NCI-H460 (cell line): ENCODE measurements around the gene AKR1C2. TPM values are rescaled to one million over a fixed set of nuclear protein-coding genes. Genes with fewer than 3 reads are reported as not detected.
"Not testable (repeated sequence)": the region's sequence is repeated elsewhere in the genome, so short reads cannot be mapped to it uniquely, and the experiment has no call there.

Experiments
- DNase-seq: peaks from one replicate; pipeline ENCODE4 v3.0.0-alpha.2; 2016; ENCODE audit warnings: low read depth; ENCODE audit errors: extremely low read depth
- polyA plus RNA-seq: library from polyadenylated mRNA; depleted of rRNA; stranded (reverse); fragments of >200 nt; gene quantifications from 2 replicates; pipeline ENCODE4 v1.2.3, GENCODE V29; 2014; cell fraction: nucleus; rRNA removed
- total RNA-seq: library from RNA; depleted of rRNA; stranded (reverse); fragments of >200 nt; shearing (Covaris generic); gene quantifications from 2 replicates; pipeline ENCODE4 v1.2.3, GENCODE V29; 2014; rRNA removed

The AKR1C2 gene
- 727 and 823 TPM in 2 replicates for total RNA-seq
- polyA plus RNA-seq: 1,021 and 1,066 TPM in 2 replicates

DNA sequence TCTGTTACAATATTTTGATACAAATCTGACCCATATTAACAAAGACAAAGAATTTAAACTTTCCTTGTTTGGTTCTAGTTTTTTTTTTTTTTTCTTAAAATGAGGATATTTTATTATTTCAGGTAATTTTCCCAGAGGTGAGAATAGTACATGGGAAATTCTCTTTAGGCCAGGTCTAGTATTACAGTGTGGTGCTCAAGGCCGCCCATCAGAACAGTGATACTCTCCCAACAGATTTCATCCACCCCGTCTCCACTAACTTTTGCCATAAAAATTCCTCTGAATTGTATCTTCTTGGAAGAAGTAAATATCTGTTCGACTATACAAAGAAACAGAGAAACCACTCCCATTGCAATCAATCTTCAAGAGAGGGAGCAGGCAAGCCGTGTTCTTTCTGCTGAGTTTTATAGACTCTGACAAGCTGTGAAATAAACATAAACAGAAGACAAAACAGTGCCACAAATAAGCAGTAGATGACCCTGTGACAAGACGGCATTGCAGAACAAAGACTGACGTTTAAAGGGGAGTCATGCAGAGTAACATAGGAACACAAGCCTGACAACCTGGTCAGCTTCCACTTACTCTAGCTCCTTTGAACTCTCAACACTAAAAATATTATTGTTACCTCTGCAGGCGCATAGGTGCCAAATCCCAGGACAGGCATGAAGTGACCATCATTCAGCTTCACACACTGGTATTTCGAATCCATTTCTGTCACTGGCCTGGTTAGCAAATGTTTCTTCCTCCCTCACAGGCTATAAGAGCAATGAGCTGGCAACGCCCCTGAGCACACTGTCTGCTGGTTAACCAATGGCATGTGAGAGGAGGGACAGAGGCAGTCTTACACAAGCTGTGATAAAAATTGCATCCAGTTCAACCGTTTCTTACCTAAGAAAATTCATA is at the start of gene AKR1C2:
AKR1C2 (minus strand) TSS at position 731 of the 903 bp plus-strand sequence; CDS start at position 709, 22 bp downstream.
- DNase-seq: not testable (repeated sequence)

DNA sequence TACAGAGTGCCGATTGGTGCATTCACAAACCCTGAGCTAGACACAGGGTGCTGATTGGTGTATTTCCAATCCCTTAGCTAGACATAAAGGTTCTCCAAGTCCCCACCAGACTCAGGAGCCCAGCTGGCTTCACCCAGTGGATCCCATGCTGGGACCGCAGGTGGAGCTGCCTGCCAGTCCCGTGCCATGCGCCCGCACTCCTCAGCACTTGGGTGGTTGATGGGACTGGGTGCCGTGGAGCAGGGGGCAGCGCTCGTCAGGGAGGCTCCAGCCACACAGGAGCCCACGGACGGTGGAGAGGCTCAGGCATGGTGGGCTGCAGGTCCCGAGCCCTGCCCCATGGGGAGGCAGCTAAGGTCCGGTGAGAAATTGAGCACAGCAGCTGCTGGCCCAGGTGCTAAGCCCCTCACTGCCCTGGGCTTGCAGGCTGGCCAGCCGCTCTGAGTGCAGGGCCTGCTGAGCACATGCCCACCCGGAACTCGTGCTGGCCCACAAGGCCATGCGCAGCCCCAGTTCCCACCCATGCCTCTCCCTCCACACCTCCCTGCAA is 49.4 kb upstream of the AKR1C2 start:
- DNase-seq: not testable (repeated sequence)

DNA sequence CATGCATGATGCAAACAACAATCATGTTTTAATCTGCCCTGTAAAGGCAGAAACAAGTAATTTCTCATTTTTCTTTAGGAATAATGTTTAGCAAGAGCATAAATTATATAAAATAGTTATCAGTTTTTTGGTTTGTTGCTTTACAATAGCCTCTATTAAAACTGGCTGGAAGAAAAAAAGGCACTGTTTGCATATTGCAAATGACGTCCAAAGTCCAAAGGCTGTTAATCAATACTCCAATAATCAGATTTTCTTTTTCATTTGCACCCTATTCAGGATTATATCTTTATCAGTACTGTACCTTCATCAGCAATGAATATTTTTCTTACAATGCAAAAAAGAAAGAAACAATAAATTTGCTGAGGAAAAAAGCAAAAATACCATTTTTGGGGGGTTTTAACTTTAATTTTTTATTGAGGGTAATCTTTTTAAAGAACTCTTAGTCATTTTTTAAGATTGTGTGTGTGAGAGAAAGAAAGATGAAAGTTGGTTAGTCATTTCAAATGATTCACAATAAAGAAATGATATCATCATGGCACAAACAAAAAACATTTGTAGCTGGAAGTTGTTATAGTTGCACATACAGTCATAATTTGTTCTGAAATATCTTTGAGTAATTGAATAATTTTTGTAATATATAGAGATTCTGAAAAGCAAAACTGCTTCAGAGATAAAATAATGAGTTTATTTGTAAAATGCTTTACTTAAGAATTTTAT is 44.4 kb upstream of the AKR1C2 start:
- no peak for DNase-seq

DNA sequence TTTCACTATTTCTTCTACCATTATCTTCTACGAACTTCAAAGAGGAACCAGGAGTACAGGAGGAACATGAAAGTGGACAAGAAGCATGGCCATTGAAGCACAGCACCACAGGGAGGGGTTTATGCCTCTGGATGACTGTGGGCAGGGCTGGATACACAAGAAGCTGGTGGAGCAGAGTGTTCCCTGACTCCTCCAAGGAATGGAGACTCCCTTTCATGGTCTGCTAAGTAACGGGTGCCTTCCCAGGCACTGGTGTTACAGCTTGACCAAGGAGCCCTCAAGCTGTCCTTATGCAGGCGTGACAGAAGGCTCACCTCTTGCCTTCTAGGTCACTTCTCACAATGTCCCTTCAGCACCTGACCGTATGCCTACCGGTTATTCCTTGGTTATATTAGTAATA is 43.4 kb upstream of the AKR1C2 start:
- not testable (repeated sequence) for DNase-seq

DNA sequence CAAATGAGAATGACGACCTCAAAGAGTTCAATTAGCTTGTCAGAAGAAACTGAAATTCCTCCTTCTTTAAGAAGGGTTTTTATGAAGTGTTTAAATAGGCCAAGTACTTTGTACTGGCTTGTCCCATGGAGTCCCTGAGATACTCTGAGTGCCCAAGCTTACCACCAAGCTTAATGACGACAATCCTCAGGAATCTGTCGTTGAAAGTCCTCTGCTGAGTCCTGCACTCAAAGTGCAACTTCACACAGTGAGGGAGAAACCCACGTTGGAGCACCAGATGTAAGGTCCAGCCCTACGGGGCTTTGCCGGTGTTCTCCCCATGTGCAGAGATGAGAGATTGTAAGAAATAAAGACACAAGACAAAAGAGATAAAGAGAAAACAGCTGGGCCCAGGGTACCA is 42.8 kb upstream of the AKR1C2 start:
- no peak for DNase-seq

DNA sequence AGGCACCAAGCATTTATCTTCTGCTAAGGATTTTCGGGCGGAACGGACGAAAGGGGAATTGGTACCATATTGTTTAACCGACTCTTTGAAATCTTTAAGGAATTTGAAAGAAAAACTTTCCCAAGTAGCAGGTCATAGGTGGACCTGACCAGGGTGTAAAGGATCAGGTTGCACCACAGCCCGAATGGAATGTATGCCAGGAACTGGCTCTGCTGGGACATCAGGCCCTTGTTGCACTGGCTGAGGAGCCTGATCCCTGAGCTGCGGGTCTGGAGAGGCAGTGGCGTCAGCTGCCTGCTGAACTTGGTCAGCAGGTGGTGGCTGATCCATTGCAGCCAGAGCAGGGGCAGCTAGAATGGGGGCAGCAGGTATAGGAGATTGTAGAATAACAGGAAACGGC is 41.4 kb upstream of the AKR1C2 start:
- no peak for DNase-seq

DNA sequence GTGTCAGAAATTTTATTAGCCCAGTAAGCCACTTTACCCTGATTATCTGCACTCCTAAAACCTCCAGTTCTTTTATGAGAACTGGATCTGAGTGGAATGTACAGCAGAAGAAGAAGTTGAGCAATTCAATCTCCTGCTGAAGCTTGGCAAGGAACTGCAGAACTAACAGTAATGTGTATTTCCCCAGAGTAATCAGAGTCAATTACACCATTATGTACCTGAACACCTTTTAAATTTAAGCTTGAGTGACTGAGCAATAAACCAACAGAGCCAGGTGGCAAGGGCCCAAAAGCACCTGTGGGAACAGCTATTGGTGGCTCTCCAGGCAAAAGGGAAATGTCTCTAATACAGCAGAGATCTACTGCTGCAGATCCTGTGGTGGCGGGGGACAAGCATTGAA is 40.1 kb upstream of the AKR1C2 start:
- no peak for DNase-seq

DNA sequence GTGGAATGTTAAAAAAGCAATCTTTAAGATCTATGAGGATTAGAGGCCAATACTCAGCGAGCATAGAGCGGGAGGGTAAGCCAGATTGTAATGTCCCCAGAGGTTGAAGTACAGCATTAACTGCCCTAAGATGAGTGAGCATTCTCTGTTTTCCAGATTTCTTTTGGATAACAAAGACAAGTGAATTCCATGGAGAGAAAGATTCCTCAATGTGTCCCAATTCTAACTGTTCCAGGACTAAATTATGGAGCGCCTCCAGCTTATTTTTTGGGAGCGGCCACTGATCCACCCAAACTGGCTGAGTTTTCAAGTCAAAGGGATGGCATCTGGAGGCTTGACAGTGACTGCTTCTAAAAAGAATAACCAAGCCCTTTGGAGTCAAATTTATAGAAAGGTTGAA is 39.3 kb upstream of the AKR1C2 start:
- DNase-seq: no peak

DNA sequence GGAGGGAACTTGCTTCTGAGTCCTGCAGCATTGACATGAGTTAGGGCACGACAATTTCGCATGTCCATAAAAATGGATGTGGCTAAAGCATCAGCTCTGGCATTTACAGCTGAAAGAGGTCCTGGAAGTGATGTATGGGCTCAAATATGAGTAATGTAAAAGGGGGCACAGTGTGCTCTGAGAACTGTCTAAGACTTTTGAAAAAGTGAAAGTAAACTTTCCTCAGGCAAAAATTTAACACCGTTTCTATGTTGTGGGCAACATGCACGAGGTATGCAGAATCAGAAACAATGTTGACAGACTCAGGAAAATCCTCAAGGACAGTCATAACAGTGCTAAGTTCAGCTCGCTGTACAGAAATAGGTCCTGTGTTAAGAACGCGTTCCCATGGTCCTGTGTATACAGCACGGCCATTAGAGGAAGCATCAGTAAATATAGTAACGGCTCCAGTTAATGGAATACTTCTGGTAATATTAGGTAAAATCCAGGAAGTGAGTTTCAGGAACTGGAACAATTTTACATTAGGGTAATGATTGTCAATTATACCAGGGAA is 37.9 kb upstream of the AKR1C2 start:
- DNase-seq: no peak

DNA sequence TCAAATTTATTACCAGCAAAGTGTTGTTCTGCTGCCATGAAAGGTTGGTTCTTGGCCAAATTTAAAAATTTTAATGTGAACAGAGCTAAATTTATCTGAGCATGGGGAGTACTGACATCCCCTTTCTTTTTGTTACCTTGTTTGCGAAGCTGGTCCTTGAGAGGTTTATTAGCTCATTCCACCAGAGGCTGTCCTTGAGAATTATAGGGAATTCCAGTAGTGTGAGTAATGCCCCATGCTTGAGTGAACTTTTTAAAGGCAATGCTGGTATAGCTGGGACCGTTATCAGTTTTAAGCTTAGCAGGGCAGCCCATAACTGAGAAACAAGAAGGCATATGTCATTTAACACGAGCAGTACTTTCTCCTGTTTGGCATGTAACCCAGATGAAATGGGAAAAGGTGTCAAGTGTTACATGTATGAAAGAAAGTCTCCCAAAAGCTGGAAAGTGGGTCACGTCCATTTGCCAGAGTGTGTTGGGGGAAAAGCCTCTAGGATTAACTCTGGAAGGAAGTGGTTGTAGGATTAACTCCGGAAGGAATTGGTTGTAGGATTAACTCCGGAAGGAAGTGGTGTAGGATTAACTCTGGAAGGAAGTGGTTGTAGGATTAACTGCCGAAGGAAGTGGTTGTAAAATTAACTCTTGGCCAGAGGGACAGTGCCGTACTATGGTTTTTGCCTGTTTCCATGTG is 37.3 kb upstream of the AKR1C2 start:
- DNase-seq: no peak

DNA sequence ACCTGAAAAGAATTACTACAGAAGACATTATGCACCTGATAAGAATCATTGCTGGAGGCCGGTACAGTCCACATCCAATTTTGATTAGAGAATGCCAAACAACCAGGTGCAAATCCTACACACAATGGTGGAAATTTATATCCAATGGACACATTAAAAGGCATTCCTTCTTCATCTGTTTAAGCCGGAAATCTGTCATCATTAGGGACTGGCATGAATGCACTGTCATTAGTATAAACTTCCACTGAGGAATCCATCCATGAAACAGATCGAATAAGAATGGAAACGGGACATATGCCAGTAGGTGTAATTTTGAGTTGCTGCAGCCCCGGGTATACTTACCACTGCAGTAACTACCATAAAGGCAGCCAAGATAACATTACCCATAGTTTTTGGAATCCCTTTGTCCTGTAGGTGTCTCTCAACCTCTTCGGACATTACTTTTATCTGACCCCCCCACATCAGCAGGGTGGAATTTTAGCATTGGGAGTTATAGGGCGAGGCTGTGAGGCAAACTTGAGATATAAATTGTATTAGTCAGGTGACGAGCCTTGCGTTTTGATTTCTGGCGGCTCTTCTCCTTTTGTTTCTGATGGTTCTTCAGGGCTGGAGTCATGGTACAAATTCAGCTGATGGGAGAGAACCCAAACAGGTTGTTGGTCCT is 36.5 kb upstream of the AKR1C2 start:
- no peak for DNase-seq

DNA sequence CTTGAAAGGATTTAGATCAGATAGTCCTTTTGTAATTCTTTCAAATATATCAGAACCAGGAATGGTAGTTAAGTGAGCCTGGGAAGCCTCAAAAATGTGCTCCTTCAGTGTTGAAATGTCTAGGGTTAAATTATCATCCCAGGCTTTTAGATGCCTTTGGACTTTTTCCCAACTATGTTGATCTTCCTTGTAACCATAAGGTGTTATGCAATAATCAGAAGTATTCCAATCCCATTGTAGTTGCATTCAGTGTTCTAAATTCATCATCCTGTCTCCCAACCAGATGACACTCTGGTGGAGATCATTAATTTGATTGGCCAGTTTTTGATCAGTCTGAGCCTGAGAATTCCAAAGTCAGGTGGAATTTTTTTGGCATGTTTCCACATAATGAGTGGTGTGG is 35.1 kb upstream of the AKR1C2 start:
- no peak for DNase-seq

DNA sequence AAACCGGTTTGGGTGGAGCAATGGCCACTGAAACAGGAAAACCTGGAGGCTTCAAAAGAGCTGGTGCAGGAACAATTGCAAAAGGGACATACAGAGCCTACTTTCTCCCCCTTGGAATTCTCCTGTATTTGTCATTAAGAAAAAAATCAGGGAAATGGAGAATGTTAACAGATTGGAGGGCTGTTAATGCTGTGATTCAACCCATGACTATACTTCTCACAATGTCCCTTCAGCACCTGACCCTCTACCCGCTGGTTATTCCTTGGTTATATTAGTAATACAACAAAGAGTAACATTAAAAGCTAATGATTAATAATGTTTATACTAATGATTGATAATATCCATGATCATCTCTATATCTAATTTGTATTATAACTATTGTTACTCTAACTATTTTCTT is 34.4 kb upstream of the AKR1C2 start:
- DNase-seq: no peak

DNA sequence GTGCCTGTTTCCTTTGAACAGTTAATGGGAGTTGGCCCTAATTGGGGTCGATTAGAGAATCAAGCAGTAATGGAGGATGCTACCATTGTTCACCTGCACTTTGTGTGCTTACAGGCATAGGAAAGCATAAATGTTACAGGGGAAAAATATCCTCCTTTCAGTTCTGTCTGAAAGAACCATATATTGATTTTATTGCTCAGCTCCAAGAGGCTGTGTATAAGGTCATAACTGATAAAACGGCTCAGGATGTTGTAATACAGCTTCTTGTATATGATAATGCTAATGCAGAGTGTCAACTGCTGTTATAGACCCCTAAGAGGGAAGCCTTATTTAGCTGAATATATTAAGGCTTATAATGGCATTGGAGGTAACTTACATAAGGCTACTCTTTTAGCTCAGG is 32.9 kb upstream of the AKR1C2 start:
- no peak for DNase-seq

DNA sequence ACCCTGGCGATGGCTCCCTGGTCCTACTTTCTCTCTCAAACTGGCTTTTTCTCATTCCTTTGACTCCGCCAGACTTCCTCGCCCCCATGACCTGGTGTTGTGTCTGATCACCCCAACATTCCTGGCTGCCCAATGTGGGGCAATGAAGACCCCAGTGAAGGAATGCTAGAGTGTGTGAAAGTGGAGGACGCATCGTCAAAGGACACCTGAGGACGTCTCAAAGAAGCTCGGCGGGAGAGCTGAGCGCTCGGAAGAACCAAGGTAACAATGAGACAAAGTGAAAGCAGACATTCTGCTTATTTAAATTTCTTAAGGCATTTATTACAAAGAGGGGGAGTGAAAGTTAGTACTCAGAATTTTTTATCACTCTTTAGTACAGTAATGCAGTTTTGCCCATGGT is 31.7 kb upstream of the AKR1C2 start:
- no peak for DNase-seq

DNA sequence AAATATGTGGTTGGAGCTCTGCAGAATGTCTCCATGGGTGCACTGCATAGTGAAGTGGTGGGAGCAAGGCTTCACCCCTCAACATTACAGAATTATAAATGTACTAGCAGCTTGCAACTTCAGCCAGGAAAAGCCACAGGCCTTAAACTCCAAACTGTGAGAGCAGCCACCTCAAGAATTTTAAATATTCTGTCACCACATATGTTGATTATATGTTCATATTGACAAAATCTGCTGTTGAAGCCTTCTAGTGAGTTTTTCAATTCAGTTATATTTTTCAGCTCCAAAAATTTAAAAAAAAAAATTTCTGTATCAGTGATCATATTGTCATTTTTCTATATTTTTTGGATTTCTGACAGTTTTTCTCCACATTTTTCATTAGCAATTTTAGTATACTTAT is 30.9 kb upstream of the AKR1C2 start:
- DNase-seq: no peak

DNA sequence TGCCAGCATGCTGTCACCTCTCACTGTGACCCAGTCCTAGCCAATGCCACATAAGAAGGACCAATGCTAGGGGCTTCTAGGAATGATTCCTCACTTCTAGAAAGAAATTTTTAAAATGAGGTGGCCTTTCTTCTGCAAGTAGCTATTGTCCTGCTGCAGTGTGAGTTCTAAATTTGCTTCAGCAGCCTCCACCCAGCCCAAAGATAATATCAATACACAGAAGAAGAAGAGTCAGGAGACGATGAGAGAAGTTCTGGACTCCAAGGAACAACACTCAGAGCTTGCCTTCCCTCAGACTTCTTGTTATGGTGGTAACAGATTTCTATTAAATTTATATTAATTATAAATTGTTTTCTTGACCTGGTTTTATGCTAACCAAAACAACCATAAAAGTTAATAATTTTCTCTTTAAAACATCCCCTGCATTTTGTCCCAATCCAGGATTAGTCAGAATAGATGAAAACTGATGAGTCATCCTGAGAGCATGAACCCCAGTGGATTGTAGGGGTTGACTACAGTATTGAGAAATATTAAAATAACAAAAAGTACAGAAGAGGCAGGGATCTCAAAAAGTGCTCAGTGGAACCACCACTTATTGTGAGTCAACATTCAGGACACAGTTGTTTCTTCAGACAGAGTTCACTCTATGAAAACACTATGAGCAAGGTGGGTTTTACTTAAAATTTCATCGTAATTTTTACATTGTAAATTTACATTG is 29.6 kb upstream of the AKR1C2 start:
- peak; percentile 30 for DNase-seq

DNA sequence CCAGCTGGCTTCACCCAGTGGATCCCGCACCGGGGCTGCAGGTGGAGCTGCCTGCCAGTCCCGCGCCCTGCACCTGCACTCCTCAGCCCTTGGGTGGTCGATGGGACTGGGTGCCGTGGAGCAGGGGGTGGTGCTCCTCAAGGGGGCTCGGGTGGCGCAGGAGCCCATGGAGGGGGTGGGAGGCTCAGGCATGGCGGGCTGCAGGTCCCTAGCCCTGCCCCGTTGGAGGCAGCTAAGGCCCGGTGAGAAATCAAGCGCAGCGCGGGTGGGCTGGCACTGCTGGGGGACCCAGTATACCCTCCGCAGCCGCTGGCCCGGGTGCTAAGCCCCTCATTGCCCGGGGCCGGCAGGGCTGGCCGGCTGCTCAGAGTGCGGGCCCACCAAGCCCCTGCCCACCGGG is 28.8 kb upstream of the AKR1C2 start:
- not testable (repeated sequence) for DNase-seq

DNA sequence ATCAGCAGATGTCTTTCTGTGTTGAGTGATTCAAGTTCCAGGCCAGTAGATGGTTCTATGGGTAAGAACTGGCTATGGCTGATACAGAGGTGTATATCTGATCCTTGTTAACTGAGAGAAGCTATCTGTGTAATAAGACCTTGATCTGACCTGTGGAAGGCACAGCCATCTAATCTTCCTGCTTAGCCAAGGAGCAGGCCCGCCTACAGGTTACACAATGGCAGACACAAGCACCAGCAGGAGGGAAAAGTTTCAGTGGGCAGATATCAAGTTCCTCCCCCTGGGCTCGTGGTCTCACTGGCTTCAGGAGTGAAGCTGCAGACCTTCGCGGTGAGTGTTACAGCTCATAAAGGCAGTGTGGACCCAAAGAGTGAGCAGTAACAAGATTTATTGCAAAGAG is 27.9 kb upstream of the AKR1C2 start:
- DNase-seq: not testable (repeated sequence)
